HFFc6 (cell line): Measurements from ENCODE around the gene SORCS2. TPM values are rescaled to one million over a fixed set of nuclear protein-coding genes. Genes with fewer than 3 reads are reported as not detected.

Experiments
- DNase-seq: peaks from one replicate; pipeline ENCODE4 v3.0.0-alpha.2; 2018
- H3K27ac Mint-ChIP-seq: 2 replicates; pipeline ENCODE4 v1.8.0; 2020; ENCODE audit warnings: mild to moderate bottlenecking, mixed read lengths
- H3K27me3 Mint-ChIP-seq: 2 replicates; pipeline ENCODE4 v1.8.0; 2021; ENCODE audit warnings: mild to moderate bottlenecking, moderate library complexity, mixed read lengths; ENCODE audit not compliant: insufficient read depth
- H3K36me3 Mint-ChIP-seq: 2 replicates; pipeline ENCODE4 v1.8.0; 2021; ENCODE audit warnings: low read depth, mixed read lengths
- H3K4me1 Mint-ChIP-seq: 2 replicates; pipeline ENCODE4 v1.8.0; 2020; ENCODE audit warnings: low read depth, mixed read lengths
- H3K4me3 Mint-ChIP-seq: 2 replicates; pipeline ENCODE4 v1.8.0; 2020; ENCODE audit warnings: mild to moderate bottlenecking, moderate library complexity, mixed read lengths
- H3K9me3 Mint-ChIP-seq: 2 replicates; pipeline ENCODE4 v1.8.0; 2020; ENCODE audit warnings: mild to moderate bottlenecking, mixed read lengths
- CTCF ChIP-seq: fragments of 200-600 bp; sonication (generic); IDR thresholded peaks from 2 replicates; pipeline ENCODE4 v1.5.0; 2021; ENCODE audit warnings: antibody characterized with exemption, mild to moderate bottlenecking
- total RNA-seq, 6 experiments: library from RNA; stranded (reverse); fragmentation: NEBNext Ultra II Directional; extraction: Animal tissue kit (Norgen Biotek cat#: 25700); gene quantifications; 2 replicates in 1 of 6; 3 replicates in 5 of 6; pipeline ENCODE4 v1.2.3, GENCODE V29; 2021

The SORCS2 gene
- total RNA-seq, 6 experiments from 2014 or later = 0.05 to 0.15 (median 0.12) TPM; not detected in 3

- Mint-ChIP-seq H3K27ac (no peak overlapping the region), H3K9me3 (peaks cover 1% of the 10 kb centered on the region; the same call in 1 of the 2 replicates), H3K36me3 (no peaks in the 10 kb centered on the region), H3K4me3 (no peak overlapping the region), H3K4me1 (peaks cover 13% of the 10 kb centered on the region), H3K27me3 (peaks cover 11% of the 10 kb centered on the region)
- DNase-seq = no peak
- TF ChIP-seq CTCF = no peak
Measured at GRCh38 chr4:7638984-7639789, 446.8 kb downstream of the SORCS2 start.

- no peak overlapping the region for H3K4me3 Mint-ChIP-seq
- DNase-seq = no peak
- H3K36me3 Mint-ChIP-seq = peaks cover 8% of the 10 kb centered on the region
- peaks cover 11% of the 10 kb centered on the region for H3K9me3 Mint-ChIP-seq
- peaks cover 10% of the 10 kb centered on the region for H3K27me3 Mint-ChIP-seq
- no peak overlapping the region for H3K27ac Mint-ChIP-seq
- TF ChIP-seq CTCF = no peak
- H3K4me1 Mint-ChIP-seq = peaks cover 5% of the 10 kb centered on the region
Measured at GRCh38 chr4:7640136-7640535, 447.8 kb downstream of the SORCS2 start.

- H3K4me3 Mint-ChIP-seq = no peak overlapping the region
- no peak for TF ChIP-seq CTCF
- H3K36me3 Mint-ChIP-seq = peaks cover 15% of the 10 kb centered on the region
- no peak overlapping the region for H3K27ac Mint-ChIP-seq
- no peak for DNase-seq
- H3K9me3 Mint-ChIP-seq = peaks cover 19% of the 10 kb centered on the region
- peaks cover 7% of the 10 kb centered on the region for H3K4me1 Mint-ChIP-seq
- peaks cover 10% of the 10 kb centered on the region for H3K27me3 Mint-ChIP-seq
Measured at GRCh38 chr4:7641712-7642111, 449.4 kb downstream of the SORCS2 start.

- peaks cover 21% of the 10 kb centered on the region for H3K9me3 Mint-ChIP-seq
- H3K4me3 Mint-ChIP-seq = no peak overlapping the region
- no peak for TF ChIP-seq CTCF
- H3K27me3 Mint-ChIP-seq = peaks cover 11% of the 10 kb centered on the region
- H3K4me1 Mint-ChIP-seq = peaks cover 19% of the 10 kb centered on the region
- H3K27ac Mint-ChIP-seq = no peak overlapping the region
- DNase-seq = no peak
- H3K36me3 Mint-ChIP-seq = peaks cover 18% of the 10 kb centered on the region
Measured at GRCh38 chr4:7642741-7643458, 450.6 kb downstream of the SORCS2 start.

- Mint-ChIP-seq H3K4me1 (peaks cover 41% of the 10 kb centered on the region), H3K27me3 (peaks cover 11% of the 10 kb centered on the region), H3K4me3 (no peak overlapping the region), H3K27ac (no peak overlapping the region), H3K9me3 (peaks cover 26% of the 10 kb centered on the region), H3K36me3 (peaks cover 18% of the 10 kb centered on the region)
- DNase-seq = no peak
- TF ChIP-seq CTCF = no peak
Measured at GRCh38 chr4:7645158-7645557, 452.8 kb downstream of the SORCS2 start.
